22Rv1 (cell line): ENCODE measurements around the gene SHISA5.
A peak's percentile ranks its signal among the peaks of the same experiment; 100 is the strongest.

ENCODE experiments used
- H3K27ac ChIP-seq: fragments of 450-650 bp; 2 replicates; pipeline ENCODE4 v1.5.1; 2017
- CTCF ChIP-seq: fragments of 450-650 bp; IDR thresholded peaks from 2 replicates; pipeline ENCODE4 v1.5.1; 2017; ENCODE audit warnings: mild to moderate bottlenecking
- ZFX ChIP-seq: fragments of 450-650 bp; IDR thresholded peaks from 2 replicates; pipeline ENCODE4 v1.6.1; 2017; ENCODE audit warnings: antibody characterized with exemption, borderline replicate concordance

SHISA5 gene

DNA sequence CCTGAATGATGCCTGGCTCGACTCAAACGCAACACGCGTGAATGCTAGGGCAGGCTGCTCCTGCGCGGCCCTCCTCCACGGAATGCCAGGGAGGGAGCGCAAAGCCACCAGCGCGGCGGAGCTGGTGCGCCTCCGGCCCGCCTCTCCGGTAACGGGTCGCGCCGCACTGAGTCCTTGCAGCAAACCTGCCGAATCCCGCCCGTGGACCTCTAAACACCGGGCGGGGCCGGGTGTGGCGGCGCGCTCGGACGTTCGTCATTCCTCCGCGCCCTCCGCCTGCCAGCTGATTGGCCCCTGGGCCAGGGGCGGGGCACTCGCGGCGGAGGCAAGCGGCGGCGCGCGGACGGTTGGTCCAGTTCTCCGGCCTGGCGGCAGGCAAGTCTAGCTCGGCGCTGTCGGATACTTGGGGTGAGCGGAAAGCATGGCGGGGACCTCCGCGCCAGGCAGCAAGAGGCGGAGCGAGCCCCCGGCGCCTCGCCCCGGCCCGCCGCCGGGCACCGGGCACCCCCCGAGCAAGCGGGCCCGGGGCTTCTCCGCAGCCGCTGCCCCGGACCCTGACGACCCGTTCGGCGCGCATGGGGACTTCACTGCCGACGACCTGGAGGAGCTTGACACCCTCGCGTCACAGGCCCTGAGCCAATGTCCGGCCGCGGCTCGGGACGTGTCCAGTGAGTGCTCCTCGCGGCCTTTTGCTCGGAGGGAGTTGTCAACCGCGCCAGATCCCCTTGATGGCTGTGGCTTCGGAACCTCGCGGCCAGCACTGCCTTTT, 57.4 kb downstream of the SHISA5 start, which contains the start of gene ATRIP:
TSS of gene ATRIP (plus strand) at position 313 of the 769 bp plus-strand sequence. CDS start at position 422, 109 bp downstream.
- peak within 1 kb of the TSS; percentile 83 for H3K27ac ChIP-seq
- no peak for TF ChIP-seq ZFX
- no peak for TF ChIP-seq CTCF

GRCh38 chr3:48446043-48446424, 57.9 kb downstream of the SHISA5 start:
- peak overlapping the region; percentile 83 for H3K27ac ChIP-seq
- TF ChIP-seq ZFX: no peak
- TF ChIP-seq CTCF: no peak

GRCh38 chr3:48445277-48445882, 58.6 kb downstream of the SHISA5 start:
- TF ChIP-seq CTCF (no peak), ZFX (no peak)

DNA sequence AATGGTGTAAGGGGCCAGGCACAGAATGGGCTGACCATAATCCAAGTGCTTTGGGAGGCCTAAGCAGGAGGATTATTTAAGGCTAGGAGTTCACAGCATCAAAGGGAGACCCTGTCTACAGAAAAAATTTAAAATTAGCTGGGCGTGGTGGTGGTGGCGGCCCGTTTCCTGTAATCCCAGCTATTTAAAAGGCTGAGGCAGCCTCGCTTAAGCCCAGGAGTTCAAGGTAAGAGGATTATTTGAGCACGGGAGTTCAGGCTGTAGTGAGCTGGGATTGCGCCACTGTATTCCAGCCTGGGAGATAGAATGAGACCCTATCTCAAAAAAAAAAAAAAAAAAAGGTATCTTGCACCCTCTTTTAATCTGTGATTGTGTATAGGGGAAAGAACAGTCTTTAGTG, 62.0 kb downstream of the SHISA5 start:
- H3K27ac ChIP-seq: peak overlapping the region; percentile 87; the same call in 1 of the 2 replicates
- TF ChIP-seq CTCF: no peak
- no peak for TF ChIP-seq ZFX

More at GRCh38 chr3:48445277-48445882, 58.6 kb downstream of the SHISA5 start:
- peak overlapping the region; percentile 83 for H3K27ac ChIP-seq

DNA sequence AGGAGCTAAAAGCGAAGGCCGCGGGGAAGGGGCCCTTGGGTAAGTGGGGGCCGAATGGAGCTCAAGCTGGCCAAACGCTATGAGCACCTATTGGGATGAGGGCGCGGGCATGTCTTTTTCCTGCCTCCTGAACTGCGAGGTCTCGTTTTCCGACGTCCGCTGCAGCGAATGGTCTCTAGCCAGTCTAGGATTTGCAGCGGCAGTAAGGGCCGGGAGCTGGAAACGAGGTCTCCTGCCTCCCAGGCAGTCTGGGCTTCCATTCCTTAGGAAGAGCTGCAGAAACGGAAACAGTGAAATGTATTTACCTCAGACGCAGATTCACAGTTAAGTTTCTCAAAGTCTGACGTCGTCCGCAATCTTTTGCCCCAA, 63.4 kb downstream of the SHISA5 start:
- TF ChIP-seq CTCF: no peak
- TF ChIP-seq ZFX: no peak
- H3K27ac ChIP-seq: peak overlapping the region; percentile 87

GRCh38 chr3:48439820-48440589, 64.0 kb downstream of the SHISA5 start, which contains the start of the genes CCDC51 and TMA7:
TSS of gene CCDC51 (minus strand) at chr3:48440119. CDS start at chr3:48435128, 4,991 bp downstream.
TSS of gene TMA7 (plus strand) at chr3:48440257. CDS start at chr3:48440297, 40 bp downstream.
- TF ChIP-seq CTCF (no peak), ZFX (no peak)
- H3K27ac ChIP-seq: peak within 1 kb of the TSS; percentile 87
